Measurements from ENCODE around the gene GUCY2C.

GUCY2C gene

DNA sequence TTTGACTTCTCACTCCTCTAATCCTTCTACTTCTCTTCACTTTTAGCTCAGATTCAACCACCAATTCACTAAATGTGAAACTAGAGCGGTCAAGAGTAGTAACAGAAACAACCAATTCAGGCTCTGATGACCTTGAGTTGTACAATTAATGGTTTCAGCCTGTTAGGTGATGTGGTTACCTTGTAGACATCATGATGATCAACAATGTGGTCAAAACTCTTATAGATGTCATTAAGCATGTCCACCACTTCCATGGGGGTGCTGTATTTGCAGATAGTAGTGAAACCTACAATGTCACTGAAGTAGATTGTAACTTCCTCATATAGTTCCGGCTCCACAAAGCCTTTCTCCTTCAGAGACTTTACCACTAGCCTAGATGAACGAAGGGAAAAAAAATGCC lies 74.6 kb downstream of the GUCY2C start:
- Histone ChIP-seq H3K36me3 (ENCODE audit: control insufficient read depth, insufficient read depth, low read length) (no peaks in the 10 kb centered on the region), H3K9me3 (ENCODE audit: control insufficient read depth, insufficient read depth, low read depth, low read length) (no peaks in the 10 kb centered on the region), H3K4me3 (ENCODE audit: low read depth, low read length) (no peak overlapping the region), H3K27ac (ENCODE audit: low read depth, low read length) (no peak overlapping the region), H3K4me1 (ENCODE audit: control insufficient read depth, insufficient read depth, low read length) (no peaks in the 10 kb centered on the region), H3K9ac (ENCODE audit: low read length) (no peak overlapping the region), H3K27me3 (ENCODE audit: control insufficient read depth, insufficient read depth, low read length) (no peaks in the 10 kb centered on the region)

DNA sequence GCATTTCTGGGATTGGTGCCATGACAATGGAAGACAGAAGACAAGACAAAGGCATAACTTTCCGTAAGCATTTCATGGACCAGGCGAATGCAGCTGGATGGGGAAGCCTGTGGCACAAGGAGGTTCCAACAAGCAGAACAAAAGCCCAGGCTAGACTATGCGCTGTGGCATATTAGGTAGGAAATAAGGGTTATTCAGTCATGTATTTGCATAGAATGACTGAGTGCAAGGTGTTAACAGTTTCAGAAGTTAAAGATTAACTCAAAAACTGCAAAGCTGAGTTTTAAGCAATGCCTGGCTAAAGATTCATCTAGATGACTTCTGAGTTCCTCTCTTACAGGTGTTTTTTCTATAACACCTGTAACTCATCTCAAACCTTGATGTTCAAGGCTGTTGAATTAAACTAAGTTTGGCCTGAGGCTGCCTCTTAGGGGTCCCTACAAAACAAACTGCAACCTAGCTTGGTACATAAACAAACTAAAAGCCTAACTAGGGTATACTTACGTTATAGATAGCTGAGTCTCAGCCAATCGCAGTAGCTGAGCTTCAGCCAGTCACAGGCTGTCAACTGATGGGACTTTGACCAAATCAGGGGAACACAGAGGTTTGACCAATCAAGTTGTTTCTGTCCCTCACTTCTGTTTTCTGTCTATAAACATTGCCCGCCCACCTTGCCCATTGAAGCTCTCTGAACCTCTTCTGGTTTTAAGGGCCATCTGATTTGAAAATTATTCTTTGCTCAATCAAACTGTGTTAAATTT lies 76.5 kb downstream of the GUCY2C start:
- Histone ChIP-seq H3K4me1 (ENCODE audit: control insufficient read depth, insufficient read depth, low read length) (peaks cover under 1% of the 10 kb centered on the region; the same call in 1 of the 2 replicates), H3K4me3 (ENCODE audit: low read depth, low read length) (no peak overlapping the region), H3K27me3 (ENCODE audit: control insufficient read depth, insufficient read depth, low read length) (no peaks in the 10 kb centered on the region), H3K9me3 (ENCODE audit: control insufficient read depth, insufficient read depth, low read depth, low read length) (no peaks in the 10 kb centered on the region), H3K9ac (ENCODE audit: low read length) (no peak overlapping the region), H3K36me3 (ENCODE audit: control insufficient read depth, insufficient read depth, low read length) (no peaks in the 10 kb centered on the region), H3K27ac (ENCODE audit: low read depth, low read length) (no peak overlapping the region)

DNA sequence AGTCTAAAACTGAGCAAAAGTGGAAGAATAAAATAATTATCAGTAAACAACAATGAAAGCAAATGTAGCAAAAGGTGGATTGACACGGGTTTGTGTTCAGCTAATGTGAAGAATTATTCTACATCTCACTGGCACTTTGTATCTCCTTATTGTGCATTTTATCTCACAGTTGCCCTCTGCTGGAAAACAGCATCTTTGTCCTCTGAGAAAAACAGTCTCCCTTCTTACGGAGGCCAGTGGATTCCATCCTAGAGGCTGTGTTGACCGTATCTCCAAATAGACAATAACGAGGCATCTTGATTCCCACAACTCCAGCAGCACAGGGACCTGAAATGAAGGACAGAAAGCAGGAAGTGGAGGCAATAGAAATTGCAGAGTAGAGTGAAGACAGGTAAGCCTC lies 77.4 kb downstream of the GUCY2C start:
- Histone ChIP-seq H3K4me1 (ENCODE audit: control insufficient read depth, insufficient read depth, low read length) (peaks cover 5% of the 10 kb centered on the region), H3K4me3 (ENCODE audit: low read depth, low read length) (no peak overlapping the region), H3K9ac (ENCODE audit: low read length) (no peak overlapping the region), H3K27me3 (ENCODE audit: control insufficient read depth, insufficient read depth, low read length) (no peaks in the 10 kb centered on the region), H3K36me3 (ENCODE audit: control insufficient read depth, insufficient read depth, low read length) (no peaks in the 10 kb centered on the region), H3K9me3 (ENCODE audit: control insufficient read depth, insufficient read depth, low read depth, low read length) (no peaks in the 10 kb centered on the region), H3K27ac (ENCODE audit: low read depth, low read length) (no peak overlapping the region)

DNA sequence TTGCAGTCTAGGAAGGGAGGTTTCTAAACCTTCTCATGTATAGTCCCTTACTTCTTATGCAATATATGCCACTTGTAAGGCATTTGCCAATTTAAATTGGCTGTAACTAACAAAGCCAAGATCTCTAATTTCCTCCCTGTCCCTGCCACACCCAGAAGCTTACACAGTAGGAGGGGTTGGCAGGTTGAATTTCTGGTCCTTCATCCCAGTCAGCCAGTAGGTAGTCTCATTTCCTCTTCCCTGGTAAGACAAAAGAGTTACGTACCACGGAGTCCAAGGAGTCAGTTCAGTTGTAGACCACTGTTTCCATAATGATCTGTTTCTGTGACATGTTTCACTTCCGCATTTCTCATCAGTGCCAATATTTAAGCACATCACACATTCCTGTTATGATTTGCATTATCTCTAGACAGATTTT lies 81.7 kb downstream of the GUCY2C start:
- no peak overlapping the region for H3K4me3 ChIP-seq (ENCODE audit: low read depth, low read length)
- H3K9ac ChIP-seq (ENCODE audit: low read length) = no peak overlapping the region
- H3K9me3 ChIP-seq (ENCODE audit: control insufficient read depth, insufficient read depth, low read depth, low read length) = no peaks in the 10 kb centered on the region
- no peak overlapping the region for H3K27ac ChIP-seq (ENCODE audit: low read depth, low read length)
- H3K36me3 ChIP-seq (ENCODE audit: control insufficient read depth, insufficient read depth, low read length) = no peaks in the 10 kb centered on the region
- no peaks in the 10 kb centered on the region for H3K27me3 ChIP-seq (ENCODE audit: control insufficient read depth, insufficient read depth, low read length)
- peaks cover 5% of the 10 kb centered on the region for H3K4me1 ChIP-seq (ENCODE audit: control insufficient read depth, insufficient read depth, low read length)

DNA sequence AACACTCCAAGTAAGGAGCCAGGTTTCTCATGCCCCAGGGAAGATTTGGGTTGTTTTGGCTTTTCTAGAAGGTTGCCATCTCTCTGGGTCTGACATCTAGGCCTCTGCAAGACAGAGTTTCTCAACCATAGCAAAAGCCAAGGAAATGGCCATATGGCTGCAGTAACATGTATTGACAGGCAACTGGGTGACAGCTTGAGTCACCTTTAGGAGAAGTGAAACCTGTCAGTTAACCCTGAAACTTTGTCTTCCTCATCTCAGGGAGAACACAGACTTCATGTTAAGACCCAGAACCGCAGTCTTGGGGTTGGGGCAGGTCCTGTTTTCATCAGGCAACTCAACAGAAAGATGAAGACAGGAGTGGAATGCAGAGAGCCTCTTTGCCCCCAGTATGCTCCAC lies 82.7 kb downstream of the GUCY2C start:
- H3K9ac ChIP-seq (ENCODE audit: low read length) = no peak overlapping the region
- H3K36me3 ChIP-seq (ENCODE audit: control insufficient read depth, insufficient read depth, low read length) = no peaks in the 10 kb centered on the region

DNA sequence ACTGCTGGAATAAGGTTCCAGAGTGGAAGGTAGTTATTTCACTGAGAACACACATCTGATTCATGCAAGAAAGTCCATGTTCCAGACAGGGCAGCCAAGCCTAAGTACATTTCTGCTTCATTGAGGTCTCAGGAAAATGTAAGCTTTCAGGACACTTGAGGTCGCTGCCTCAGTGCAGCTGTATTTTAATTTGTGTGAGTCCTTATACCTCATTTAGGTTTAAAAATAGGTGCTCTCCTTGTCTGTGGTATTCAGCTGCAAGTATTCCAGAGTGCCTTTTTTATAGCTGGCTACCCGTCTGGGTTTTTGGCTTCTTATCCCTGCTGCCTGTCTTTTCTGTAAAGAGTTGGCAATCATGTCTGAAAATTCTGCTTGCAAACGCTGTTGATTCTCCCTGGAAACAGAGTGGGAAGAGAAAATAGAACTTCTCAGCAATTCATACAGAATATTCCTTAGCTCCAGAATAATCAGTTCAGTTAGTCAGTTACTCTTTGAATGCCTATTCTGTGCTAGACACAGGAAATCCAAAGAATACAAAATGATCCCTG lies 83.4 kb downstream of the GUCY2C start:
- Histone ChIP-seq H3K27ac (ENCODE audit: low read depth, low read length) (no peak overlapping the region), H3K4me1 (ENCODE audit: control insufficient read depth, insufficient read depth, low read length) (peaks cover 5% of the 10 kb centered on the region), H3K9ac (ENCODE audit: low read length) (no peak overlapping the region), H3K9me3 (ENCODE audit: control insufficient read depth, insufficient read depth, low read depth, low read length) (no peaks in the 10 kb centered on the region), H3K36me3 (ENCODE audit: control insufficient read depth, insufficient read depth, low read length) (no peaks in the 10 kb centered on the region), H3K27me3 (ENCODE audit: control insufficient read depth, insufficient read depth, low read length) (no peaks in the 10 kb centered on the region), H3K4me3 (ENCODE audit: low read depth, low read length) (no peak overlapping the region)

More for the DNA sequence above, 82.7 kb downstream of the GUCY2C start:
- Histone ChIP-seq H3K4me3 (ENCODE audit: low read depth, low read length) (no peak overlapping the region), H3K4me1 (ENCODE audit: control insufficient read depth, insufficient read depth, low read length) (peaks cover 5% of the 10 kb centered on the region), H3K9me3 (ENCODE audit: control insufficient read depth, insufficient read depth, low read depth, low read length) (no peaks in the 10 kb centered on the region), H3K27me3 (ENCODE audit: control insufficient read depth, insufficient read depth, low read length) (no peaks in the 10 kb centered on the region), H3K27ac (ENCODE audit: low read depth, low read length) (no peak overlapping the region)

DNA sequence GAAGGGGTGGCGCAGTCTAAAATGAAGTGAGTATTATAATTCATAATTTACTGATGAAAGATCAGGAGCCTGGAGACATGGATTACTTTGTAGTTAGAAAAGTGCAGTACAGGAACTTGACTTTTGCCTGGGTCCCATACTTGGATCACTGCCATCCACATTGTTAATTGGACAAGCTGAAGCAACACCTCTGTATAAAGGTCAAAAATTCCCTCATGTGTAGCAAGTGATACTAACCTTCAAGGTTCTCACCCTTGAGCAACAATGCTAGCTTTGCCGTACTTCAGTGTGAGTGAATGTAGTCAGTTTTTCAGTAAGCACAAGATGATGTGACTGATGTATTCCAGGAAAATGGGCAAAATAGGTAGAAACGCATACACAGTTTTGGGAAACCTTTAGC lies 84.1 kb downstream of the GUCY2C start:
- no peaks in the 10 kb centered on the region for H3K9me3 ChIP-seq (ENCODE audit: control insufficient read depth, insufficient read depth, low read depth, low read length)
- peaks cover 5% of the 10 kb centered on the region for H3K4me1 ChIP-seq (ENCODE audit: control insufficient read depth, insufficient read depth, low read length)
- no peaks in the 10 kb centered on the region for H3K36me3 ChIP-seq (ENCODE audit: control insufficient read depth, insufficient read depth, low read length)
- H3K27ac ChIP-seq (ENCODE audit: low read depth, low read length) = no peak overlapping the region
- H3K27me3 ChIP-seq (ENCODE audit: control insufficient read depth, insufficient read depth, low read length) = no peaks in the 10 kb centered on the region
- H3K9ac ChIP-seq (ENCODE audit: low read length) = no peak overlapping the region
- H3K4me3 ChIP-seq (ENCODE audit: low read depth, low read length) = no peak overlapping the region

DNA sequence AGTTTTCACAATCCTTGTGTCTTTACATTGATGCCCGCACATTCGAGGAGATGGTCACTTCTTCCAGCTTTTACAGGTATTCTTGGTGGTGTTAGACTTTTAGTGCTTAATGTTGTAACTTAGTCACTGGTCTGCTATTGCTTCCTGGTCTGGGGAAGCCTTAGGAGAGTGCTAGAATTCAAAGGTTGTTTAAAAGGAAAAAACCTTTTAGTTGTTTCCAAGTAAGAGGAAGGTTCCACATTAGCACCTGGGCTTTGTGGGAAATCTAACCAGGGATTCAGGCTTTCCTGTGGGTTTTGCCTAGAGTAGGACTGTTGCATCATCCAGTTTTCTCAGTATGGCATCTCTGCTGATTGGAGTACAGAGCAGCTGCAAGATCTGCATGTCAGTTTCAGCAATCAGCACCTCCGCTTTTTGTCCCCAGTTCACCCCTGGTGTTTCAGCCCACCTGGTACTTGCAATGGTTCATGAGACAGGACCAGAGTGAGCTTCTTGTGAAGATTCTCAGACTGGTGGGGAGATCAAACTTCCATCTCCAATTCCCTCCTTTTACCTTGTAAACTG lies 84.7 kb downstream of the GUCY2C start:
- Histone ChIP-seq H3K4me3 (ENCODE audit: low read depth, low read length) (no peak overlapping the region), H3K4me1 (ENCODE audit: control insufficient read depth, insufficient read depth, low read length) (peaks cover 5% of the 10 kb centered on the region), H3K9ac (ENCODE audit: low read length) (no peak overlapping the region), H3K36me3 (ENCODE audit: control insufficient read depth, insufficient read depth, low read length) (no peaks in the 10 kb centered on the region), H3K9me3 (ENCODE audit: control insufficient read depth, insufficient read depth, low read depth, low read length) (no peaks in the 10 kb centered on the region), H3K27me3 (ENCODE audit: control insufficient read depth, insufficient read depth, low read length) (no peaks in the 10 kb centered on the region), H3K27ac (ENCODE audit: low read depth, low read length) (no peak overlapping the region)

DNA sequence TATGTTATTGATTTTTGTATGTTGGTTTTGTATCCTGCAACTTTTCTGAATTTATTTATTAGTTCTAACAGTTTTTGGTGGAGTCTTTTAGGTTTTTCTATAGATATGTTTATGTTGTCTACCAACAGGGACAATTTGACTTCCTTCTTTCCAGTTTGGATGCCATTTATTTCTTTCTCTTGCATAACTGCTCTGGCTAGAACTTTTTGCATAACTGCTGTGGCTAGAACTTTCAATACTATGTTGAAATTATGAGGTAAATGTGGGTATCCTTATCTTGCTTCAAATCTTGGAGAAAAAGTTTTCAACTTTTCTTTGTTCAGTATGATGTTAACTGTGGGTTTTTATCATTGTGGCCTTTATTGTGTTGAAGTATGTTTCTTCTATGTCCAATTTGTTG lies 88.8 kb downstream of the GUCY2C start:
- Histone ChIP-seq H3K36me3 (ENCODE audit: control insufficient read depth, insufficient read depth, low read length) (no peaks in the 10 kb centered on the region), H3K9ac (ENCODE audit: low read length) (no peak overlapping the region), H3K27ac (ENCODE audit: low read depth, low read length) (no peak overlapping the region), H3K4me3 (ENCODE audit: low read depth, low read length) (no peak overlapping the region), H3K27me3 (ENCODE audit: control insufficient read depth, insufficient read depth, low read length) (no peaks in the 10 kb centered on the region), H3K4me1 (ENCODE audit: control insufficient read depth, insufficient read depth, low read length) (no peaks in the 10 kb centered on the region), H3K9me3 (ENCODE audit: control insufficient read depth, insufficient read depth, low read depth, low read length) (peaks cover 18% of the 10 kb centered on the region; the same call in 1 of the 2 replicates)

DNA sequence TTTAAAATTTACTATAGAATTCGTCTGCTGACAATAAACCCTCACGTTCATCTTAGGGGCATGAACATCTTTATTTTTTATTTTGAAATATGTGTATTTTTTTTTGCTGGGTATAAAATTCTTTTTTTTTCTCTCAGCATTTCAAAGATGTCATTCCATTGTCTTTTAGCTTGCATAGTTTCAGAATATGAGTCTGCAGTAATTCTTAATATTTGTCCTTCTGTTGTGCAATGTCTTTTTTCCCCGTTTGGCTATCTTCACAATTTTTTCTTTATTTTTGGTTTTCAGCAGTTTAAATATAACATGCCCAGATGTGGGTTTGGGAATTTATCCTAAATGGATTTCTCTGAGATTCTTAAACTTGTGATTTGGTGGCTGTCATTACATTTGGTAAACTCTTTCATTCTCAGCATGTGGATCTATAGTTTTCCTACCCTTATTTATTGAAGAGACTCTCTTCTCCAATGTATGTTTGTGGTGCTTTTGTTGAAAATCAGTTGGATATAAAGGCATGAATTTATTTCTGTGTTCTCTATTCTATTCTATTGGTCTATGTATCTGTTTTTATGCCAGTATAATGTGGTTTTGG lies 90.9 kb downstream of the GUCY2C start:
- H3K27ac ChIP-seq (ENCODE audit: low read depth, low read length) = no peak overlapping the region
- H3K4me3 ChIP-seq (ENCODE audit: low read depth, low read length) = no peak overlapping the region
- no peak overlapping the region for H3K9ac ChIP-seq (ENCODE audit: low read length)
- H3K4me1 ChIP-seq (ENCODE audit: control insufficient read depth, insufficient read depth, low read length) = no peaks in the 10 kb centered on the region
- H3K9me3 ChIP-seq (ENCODE audit: control insufficient read depth, insufficient read depth, low read depth, low read length) = peaks cover 18% of the 10 kb centered on the region; the same call in 1 of the 2 replicates
- H3K36me3 ChIP-seq (ENCODE audit: control insufficient read depth, insufficient read depth, low read length) = no peaks in the 10 kb centered on the region
- H3K27me3 ChIP-seq (ENCODE audit: control insufficient read depth, insufficient read depth, low read length) = no peaks in the 10 kb centered on the region

All from HUES6 (cell line).